SU-DHL-6 (cell line): Measurements from ENCODE around the gene IGSF3.

Experiments used
- EZH2phosphoT487 ChIP-seq: fragments of 200-600 bp; sonication (generic), shearing (Covaris generic); conservative IDR thresholded peaks from 2 replicates; pipeline ENCODE4 v1.6.1; 2018; ENCODE audit warnings: mild to moderate bottlenecking, antibody characterized with exemption, low read length, moderate library complexity, mixed read lengths
- TF ChIP-seq, protein P1 (sequence below): fragments of 200-600 bp; sonication (generic); IDR thresholded peaks from one replicate; pipeline ENCODE4 v1.5.1; 2017; ENCODE audit warnings: antibody characterized with exemption, mild to moderate bottlenecking, low read length, moderate library complexity; ENCODE audit not compliant: insufficient read depth, poor library complexity, severe bottlenecking

DNA sequence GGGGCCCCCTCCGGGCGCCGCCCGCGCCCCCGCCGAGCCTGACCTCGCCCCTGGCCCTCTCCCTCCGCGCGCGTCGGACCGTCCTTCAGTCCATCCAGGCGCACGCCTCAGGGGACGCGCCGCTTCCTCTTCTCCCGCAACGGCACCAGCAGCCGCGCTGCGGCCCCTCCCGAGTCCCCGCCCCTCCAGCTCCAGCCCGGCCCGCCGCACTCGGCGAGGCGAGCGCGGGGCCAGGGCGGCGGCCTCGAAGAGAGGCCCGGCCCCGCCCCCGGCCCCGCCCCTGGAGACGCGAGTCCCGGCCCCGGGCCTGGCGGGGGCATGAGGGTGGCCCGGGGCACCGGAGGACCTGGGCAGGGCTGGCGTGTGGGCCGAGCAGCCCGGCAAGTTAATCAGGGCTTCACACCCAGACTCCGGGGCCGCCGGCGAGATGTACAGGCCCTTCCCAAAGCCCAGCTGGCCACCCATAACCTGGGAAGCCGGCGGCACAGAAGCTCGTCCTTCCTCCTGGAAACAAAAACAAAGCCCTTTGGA is at the start of gene IGSF3:
- TF ChIP-seq, protein P1, sequence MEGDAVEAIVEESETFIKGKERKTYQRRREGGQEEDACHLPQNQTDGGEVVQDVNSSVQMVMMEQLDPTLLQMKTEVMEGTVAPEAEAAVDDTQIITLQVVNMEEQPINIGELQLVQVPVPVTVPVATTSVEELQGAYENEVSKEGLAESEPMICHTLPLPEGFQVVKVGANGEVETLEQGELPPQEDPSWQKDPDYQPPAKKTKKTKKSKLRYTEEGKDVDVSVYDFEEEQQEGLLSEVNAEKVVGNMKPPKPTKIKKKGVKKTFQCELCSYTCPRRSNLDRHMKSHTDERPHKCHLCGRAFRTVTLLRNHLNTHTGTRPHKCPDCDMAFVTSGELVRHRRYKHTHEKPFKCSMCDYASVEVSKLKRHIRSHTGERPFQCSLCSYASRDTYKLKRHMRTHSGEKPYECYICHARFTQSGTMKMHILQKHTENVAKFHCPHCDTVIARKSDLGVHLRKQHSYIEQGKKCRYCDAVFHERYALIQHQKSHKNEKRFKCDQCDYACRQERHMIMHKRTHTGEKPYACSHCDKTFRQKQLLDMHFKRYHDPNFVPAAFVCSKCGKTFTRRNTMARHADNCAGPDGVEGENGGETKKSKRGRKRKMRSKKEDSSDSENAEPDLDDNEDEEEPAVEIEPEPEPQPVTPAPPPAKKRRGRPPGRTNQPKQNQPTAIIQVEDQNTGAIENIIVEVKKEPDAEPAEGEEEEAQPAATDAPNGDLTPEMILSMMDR = no peak
- TF ChIP-seq EZH2phosphoT487 = no peak
